MM.1S (cell line): Measurements from ENCODE around the gene POFUT2.

Source experiments
- CTCF ChIP-seq: fragments of 300-600 bp; sonication (generic); IDR thresholded peaks from 2 replicates; pipeline ENCODE4 v1.5.1; 2016; ENCODE audit warnings: antibody characterized with exemption, low read length, mixed read lengths
- EZH2 ChIP-seq: fragments of 300-600 bp; sonication (generic); optimal IDR thresholded peaks from 2 replicates; pipeline ENCODE3; 2017; ENCODE audit warnings: low read depth, mild to moderate bottlenecking, antibody characterized with exemption, low read length, mixed read lengths

- TF ChIP-seq CTCF (no peak), EZH2 (no peak)
Measured at GRCh38 chr21:45259206-45259840, 28.4 kb downstream of the POFUT2 start.
